Measurements from ENCODE around the gene COL6A2.

Gene COL6A2

DNA sequence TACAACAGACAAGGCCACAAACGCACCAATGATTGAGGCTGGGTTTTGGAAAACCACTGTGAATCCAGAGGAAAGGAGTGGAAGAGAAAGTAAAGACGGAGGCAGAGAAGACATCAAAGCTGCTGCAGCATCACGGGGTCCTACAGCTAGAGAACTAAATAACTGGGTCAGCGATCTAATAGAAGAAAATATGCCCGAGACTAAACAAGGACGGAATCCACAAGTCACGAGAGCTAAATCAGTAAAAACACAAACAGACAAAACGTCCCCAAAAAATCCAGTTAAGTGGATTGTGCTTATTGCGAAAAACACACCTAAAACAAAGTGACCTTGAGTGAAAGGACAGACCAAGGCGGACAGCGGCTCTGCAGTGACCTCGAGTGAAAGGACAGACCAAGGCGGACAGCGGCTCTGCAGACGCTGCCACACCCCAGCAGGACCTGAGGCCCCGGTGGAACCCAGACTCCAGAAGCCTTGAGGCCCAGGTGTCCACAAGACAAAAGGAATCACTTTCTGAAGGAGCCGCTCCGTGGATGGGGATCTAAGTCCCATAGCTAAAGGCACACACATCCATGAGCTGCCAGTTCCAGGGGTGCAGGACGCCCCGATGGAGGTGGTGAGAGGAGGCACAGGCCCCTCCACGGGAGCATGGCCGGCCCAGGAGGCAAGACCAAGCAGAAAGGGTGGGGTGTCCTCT is 51.4 kb downstream of the COL6A2 start:
- no peak for TF ChIP-seq GATA2 (IDR thresholded peaks at IDR 0.05; ENCODE audit: low read depth, low read length)
- no peak for TF ChIP-seq GATA3 (IDR thresholded peaks at IDR 0.05; ENCODE audit: low read depth, low read length)

GRCh38 chr21:46150073-46150472 is 52.2 kb downstream of the COL6A2 start:
- TF ChIP-seq GATA3 (IDR thresholded peaks at IDR 0.05; ENCODE audit: low read depth, low read length) (no peak), GATA2 (IDR thresholded peaks at IDR 0.05; ENCODE audit: low read depth, low read length) (no peak)

DNA sequence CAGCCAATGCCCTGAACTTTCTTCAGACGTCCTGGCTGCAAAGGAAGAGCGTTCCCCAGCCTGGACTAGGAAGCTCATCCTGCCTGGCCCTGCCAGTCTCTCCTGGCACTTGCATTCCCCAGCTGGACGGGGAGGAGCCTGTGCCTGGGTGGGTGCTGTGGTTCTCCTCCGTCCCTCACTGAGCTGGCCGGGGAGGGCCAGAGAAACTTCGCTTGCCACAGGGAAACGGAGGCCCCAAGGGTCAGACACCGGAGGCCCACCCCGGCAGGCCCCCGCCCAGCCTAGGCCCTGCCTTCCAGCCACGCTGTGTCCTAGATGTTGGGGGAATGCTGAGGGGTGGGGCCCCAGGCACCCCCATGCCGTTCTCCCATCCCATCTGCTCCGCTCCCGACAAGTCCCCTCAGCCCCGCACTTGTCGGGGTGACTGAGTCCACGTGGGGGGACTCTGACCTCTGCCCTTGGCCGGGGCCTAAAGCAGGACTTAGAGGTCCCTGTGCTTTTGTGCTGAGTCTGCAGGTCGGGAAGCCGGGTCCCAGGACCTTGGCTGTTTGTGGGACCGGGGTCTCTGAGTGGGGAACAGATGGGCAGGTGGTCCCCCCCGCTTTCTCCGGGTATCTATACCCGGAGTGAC is 52.7 kb downstream of the COL6A2 start:
- TF ChIP-seq GATA2 (IDR thresholded peaks at IDR 0.05; ENCODE audit: low read depth, low read length) (no peak), GATA3 (IDR thresholded peaks at IDR 0.05; ENCODE audit: low read depth, low read length) (no peak)

DNA sequence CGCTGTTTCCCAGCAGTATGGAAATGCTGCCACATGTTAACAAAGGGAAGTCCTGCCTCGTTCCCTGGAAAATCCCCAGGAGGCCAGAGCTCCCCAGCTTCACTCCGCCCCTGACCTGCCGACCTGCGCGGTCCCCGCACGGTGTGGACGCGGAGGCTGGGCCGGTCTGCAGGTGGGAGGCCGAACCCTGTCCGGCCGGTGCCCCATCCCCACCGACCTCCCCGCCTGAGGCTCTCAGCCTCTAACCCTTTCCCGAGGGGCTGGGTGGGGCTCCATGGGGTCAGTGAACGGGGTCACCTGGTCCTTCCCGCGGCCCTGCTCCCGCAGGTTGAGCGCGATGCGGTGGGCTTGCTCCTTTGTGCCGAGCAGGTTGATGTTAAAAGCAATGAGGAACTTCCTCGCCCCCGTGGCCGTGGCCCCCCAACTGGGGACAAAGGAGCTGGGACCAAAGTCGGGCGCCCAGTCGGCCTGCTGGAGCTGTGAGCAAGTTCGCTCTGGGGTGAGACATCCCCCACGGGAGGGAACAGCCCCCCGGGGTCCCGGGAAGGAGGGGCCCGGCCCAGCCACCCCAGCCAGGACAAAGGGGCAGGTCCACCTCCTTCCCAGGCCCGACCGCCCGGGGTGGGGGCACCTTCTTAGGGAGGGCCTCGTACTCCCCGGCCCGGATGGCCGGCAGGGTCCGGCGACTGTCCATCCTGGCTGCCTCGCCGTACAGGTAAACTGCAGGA is 53.5 kb downstream of the COL6A2 start:
- TF ChIP-seq GATA2 (IDR thresholded peaks at IDR 0.05; ENCODE audit: low read depth, low read length) = no peak
- TF ChIP-seq GATA3 (IDR thresholded peaks at IDR 0.05; ENCODE audit: low read depth, low read length) = no peak

GRCh38 chr21:46151989-46152926 is 54.3 kb downstream of the COL6A2 start:
- TF ChIP-seq GATA3 (IDR thresholded peaks at IDR 0.05; ENCODE audit: low read depth, low read length) (no peak), GATA2 (IDR thresholded peaks at IDR 0.05; ENCODE audit: low read depth, low read length) (no peak)

GRCh38 chr21:46152927-46153246 is 55.0 kb downstream of the COL6A2 start:
- TF ChIP-seq GATA2 (IDR thresholded peaks at IDR 0.05; ENCODE audit: low read depth, low read length) (no peak), GATA3 (IDR thresholded peaks at IDR 0.05; ENCODE audit: low read depth, low read length) (no peak)

DNA sequence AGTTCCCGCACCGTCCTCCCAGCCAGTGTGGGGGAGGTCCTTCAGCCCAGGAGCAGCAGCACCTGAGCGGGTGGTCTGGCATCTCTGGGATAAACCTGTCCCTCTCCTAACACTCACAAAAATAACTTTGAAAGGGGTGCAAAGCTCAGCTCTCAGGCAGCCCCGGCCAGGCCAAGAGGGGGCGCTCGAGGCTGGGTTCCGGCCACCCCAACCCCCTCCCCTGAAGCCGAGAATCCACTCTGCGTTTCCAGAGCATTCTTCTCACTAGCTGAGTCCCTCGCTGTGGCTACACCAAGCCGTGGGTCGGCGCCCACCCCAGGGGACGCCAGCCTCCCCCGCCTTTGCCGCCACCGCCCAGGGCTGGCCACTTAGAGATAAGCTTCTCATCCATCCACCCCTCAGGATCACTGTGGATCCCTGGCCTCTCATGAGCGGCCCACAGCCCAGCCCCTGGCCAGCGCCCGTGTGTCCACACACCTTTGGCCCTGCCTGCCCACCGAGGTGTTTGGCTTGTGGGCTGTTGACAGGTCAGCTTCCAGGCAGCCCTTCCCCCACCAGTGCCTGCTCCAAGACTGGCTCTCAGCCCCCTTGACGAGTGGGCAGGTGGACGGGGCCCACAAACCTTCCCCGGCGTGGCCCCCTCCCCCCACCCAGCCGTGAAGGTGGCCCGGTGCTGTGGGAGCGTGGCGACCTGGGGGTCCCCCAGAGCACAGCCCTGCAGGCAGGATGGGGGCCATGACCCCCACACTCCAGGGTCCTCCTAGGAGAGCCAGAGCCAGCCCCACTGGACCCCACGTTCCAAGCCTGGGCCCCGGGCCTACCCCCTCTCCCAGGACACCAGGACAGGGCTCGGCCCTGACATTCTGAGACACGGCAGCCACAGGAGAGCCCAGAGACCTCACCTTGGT is 55.6 kb downstream of the COL6A2 start:
- no peak for TF ChIP-seq GATA2 (IDR thresholded peaks at IDR 0.05; ENCODE audit: low read depth, low read length)
- TF ChIP-seq GATA3 (IDR thresholded peaks at IDR 0.05; ENCODE audit: low read depth, low read length) = no peak

- TF ChIP-seq GATA2 (IDR thresholded peaks at IDR 0.05; ENCODE audit: low read depth, low read length) (no peak), GATA3 (IDR thresholded peaks at IDR 0.05; ENCODE audit: low read depth, low read length) (no peak)
Measured at GRCh38 chr21:46154155-46154954, 56.4 kb downstream of the COL6A2 start.

- TF ChIP-seq GATA3 (IDR thresholded peaks at IDR 0.05; ENCODE audit: low read depth, low read length) (no peak), GATA2 (IDR thresholded peaks at IDR 0.05; ENCODE audit: low read depth, low read length) (no peak)
Measured at GRCh38 chr21:46154955-46155513, 57.1 kb downstream of the COL6A2 start.

GRCh38 chr21:46155514-46156377 is 57.8 kb downstream of the COL6A2 start, which contains the start of gene FTCD:
FTCD (minus strand) TSS chr21:46155579; CDS start chr21:46155523, 56 bp downstream.
- TF ChIP-seq GATA2 (IDR thresholded peaks at IDR 0.05; ENCODE audit: low read depth, low read length) (no peak), GATA3 (IDR thresholded peaks at IDR 0.05; ENCODE audit: low read depth, low read length) (no peak)

- TF ChIP-seq GATA3 (IDR thresholded peaks at IDR 0.05; ENCODE audit: low read depth, low read length) (no peak), GATA2 (IDR thresholded peaks at IDR 0.05; ENCODE audit: low read depth, low read length) (no peak)
Measured at GRCh38 chr21:46156378-46156645, 58.4 kb downstream of the COL6A2 start.

Data from SH-SY5Y (cell line).